GM18951 (cell line): Measurements from ENCODE around the gene TBX6.

Source experiments
- POLR2A ChIP-seq: IDR thresholded peaks from 4 replicates; pipeline ENCODE4 v1.6.1; 2011; ENCODE audit warnings: mild to moderate bottlenecking; ENCODE audit not compliant: insufficient read length, insufficient read depth; ENCODE audit errors: extremely low read depth
- in situ Hi-C: fragments of 300-500 bp; cut with MboI; formaldehyde crosslinking; loops from one replicate; pipeline ENCODE4 v1.12.0; 2022; ENCODE audit warnings: low sequenced_read_pairs, mixed read lengths, inconsistent platforms; ENCODE audit not compliant: unreplicated experiment

The TBX6 gene

DNA sequence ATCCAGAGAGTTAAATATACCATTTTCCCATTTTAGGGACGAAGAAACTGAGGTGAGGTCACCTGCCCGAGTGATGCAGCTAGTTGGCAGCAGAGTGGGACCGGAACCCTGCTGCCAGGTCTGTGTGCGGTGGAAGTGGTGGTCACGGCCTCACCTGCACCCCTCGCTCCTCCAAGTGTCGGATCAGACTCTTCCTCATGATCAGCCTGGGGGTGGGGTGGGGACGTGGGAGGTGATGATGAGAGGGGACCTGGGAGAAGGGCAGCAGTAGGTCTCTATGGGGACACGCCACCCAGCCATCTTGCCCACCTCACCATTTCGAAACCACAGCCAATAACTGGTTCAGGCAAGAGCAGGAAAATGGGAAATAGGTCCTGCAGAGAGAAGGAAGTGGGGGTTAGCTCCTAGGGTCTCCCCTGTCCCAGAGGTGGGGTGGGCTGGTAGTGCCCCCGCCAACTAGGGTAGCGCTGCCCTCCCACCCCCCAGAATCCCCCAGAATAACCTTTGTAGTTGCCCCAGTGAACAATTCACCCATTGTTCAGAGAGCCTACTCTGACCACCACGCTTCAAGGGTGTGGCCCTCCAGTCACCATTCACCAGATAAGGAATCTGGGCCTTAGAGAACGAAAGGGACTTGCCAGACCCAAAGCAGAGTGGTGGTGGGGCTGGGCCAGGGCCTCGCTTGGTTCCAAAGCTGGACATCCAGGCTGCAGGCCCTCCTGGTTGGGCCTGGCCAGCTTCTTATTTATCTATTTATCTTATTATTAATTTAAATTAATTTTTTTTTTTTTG, 16.5 kb upstream of the TBX6 start:
- in situ Hi-C loops: loop anchor here (25.0 kb wide), 1 partner anchor 646 kb away; the partner anchor contains the start of genes BOLA2, SLX1B and SULT1A4

DNA sequence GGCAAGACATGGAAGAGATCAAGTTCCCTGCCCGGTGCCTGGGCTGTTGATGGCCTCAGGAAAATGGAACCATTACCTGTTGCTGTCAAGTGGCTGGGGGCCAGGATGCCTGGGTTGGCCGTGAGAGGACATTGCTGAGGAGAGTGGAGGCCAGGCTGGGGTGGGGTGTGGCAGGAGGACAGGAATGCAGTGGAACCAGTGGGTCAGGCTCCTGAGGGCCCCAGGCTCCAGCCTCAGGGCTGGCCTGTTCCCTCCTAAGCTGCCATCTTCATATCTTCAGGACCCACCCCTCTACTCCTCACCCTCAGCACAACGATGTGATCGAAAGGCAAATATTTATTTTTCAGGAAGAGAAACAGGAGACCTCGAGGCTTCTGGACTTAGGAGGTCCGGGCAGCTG, 12.8 kb upstream of the TBX6 start:
- no peak for TF ChIP-seq POLR2A
- in situ Hi-C loops: loop anchor here (25.0 kb wide), 1 partner anchor 642 kb away; the partner anchor contains the start of genes BOLA2, SLX1B and SULT1A4

More for the DNA sequence above, 16.5 kb upstream of the TBX6 start:
- no peak for TF ChIP-seq POLR2A

DNA sequence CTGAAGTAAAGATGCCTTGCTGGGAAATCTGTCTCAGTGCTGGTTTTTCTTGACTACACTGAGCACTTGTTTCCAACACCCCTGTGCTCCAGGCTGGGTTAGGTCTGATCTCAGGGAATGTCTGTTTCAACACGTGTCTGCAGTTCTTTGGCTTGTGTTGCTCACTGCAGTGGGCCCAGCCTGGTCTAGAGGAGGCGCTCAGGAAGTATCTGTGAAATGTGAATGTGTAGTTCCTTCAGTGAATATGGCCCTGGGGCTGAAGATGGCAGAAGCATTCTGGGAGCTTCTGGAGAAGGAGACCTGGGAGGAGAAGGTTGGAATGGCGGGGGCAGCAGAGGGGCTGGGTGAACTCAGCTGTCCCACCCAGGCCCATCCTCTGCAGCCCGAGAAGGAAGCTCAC, 12.4 kb upstream of the TBX6 start:
- TF ChIP-seq POLR2A: no peak
- in situ Hi-C loops: loop anchor here (25.0 kb wide), 1 partner anchor 642 kb away; the partner anchor contains the start of genes BOLA2, SLX1B and SULT1A4

DNA sequence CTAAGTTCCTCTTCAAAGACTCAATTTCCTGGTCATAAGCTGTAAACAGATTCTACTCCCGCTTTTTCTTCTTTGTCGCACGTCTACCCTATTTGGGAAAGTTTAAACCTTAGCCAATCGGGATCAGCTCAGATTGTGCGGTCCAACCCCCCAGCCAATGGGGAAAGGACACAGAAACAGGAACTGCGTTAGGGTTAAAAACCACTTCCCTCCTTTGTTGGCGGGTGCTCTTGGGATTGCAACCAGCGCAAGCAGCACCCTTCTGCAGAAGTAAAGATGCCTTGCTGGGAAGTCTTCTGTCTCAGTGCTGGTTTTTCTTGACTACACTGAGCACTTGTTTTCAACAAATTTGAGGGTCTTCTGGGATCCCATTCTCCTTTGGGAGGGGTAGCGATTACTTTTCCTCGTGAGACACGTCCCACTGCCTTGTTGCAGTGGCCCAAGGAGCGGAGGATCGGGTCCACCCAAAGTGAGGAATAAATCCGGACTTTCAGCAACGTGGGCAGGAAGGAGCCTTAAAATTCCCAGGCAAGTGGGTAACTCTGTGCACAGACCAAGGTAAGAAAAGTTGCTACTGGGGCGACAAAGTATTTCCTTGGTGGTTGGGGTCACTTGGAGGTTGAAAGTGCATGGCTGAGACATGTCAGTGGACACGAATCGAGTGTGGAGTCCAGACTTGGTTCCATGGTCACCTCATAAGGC, 5.3 kb upstream of the TBX6 start:
- in situ Hi-C loops: no loop called here
- TF ChIP-seq POLR2A: no peak

DNA sequence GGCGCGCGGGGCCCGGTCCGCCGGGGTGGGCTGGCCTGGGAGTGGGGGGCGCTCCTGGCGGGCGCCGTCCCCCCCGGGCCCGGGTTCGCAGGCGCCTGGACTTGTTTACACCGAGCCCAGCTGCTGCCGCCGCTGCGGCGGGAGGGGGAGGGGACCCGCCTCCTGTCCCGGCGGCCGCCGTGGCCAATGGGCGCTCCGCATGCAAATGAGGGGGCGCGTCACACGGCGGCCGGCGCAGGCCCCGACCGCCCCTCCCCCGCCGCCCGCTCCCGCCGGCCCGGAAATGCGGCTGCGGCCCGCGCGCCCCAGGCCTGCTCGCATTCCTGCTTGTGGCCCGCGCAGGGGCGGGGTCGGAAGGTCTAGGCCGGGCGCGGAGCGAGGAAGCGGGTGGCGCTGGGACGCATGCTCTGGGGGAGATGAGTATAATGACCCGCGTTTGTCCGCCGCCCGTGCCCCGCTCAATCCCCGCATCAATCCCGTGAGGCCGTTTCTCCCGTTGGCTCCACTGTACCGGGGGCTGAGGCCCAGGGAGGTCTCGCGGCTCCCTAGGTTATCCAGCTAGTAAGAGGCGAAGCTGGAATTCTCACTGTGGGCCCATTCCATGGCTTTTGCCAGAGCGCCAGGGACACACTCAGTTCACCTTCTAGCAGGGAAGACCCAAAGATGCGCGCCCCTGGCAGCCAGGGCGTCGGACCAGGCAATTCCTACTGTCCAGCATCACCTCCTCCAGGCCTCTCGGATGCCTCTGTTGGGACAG, 4.6 kb upstream of the TBX6 start, which contains the start of gene YPEL3:
Gene YPEL3 (minus strand): TSS at position 109 of the 757 bp plus-strand sequence. CDS start 731 bp downstream, outside the sequence.
- peak; percentile 75 for TF ChIP-seq POLR2A
- in situ Hi-C loops: no loop called here

DNA sequence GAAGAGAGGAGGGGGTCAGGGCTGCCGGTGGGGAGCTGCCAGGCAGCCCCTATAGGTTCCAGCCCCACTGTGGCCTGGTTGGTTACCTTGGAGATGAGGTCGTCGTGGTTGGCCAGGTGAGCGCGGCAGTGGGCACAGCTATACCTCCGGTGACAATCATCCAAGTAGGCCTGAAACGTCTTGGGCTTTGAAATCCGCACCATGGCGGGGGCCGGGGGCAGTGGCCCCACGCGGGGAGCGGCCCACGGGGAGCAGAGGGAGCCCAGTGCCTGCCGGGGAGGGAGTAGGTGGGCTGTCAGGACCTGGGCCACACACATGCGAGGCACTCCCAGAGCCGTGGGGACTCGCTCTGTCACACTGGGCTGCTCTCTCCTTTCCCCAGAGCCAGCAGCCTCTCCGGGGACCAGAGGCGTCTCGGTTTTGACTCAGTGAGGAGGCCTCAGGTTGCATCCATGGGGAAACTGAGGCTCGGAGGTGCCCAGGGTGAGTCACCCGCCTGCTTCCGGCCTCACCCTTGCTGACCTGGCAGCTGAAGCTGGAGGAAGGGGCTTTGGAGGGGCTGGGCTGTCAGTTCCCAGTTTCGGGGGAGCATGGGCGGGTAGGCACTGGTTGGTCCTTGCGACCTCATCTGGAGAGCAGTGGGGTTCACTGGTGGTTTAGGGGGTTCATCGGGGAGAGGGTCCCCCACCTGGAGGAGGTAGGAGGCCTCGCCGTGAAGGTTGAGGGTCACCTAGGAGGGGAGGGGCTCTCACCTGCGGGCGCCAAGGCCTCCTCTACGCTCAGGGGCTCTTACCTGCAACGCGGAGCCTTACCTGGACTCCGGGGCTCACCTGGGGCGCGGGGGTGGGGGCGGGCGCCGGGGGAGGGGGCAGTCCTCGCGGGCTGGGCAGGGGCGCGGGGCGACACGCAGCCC, 3.7 kb upstream of the TBX6 start:
- in situ Hi-C loops: no loop called here
- no peak for TF ChIP-seq POLR2A

DNA sequence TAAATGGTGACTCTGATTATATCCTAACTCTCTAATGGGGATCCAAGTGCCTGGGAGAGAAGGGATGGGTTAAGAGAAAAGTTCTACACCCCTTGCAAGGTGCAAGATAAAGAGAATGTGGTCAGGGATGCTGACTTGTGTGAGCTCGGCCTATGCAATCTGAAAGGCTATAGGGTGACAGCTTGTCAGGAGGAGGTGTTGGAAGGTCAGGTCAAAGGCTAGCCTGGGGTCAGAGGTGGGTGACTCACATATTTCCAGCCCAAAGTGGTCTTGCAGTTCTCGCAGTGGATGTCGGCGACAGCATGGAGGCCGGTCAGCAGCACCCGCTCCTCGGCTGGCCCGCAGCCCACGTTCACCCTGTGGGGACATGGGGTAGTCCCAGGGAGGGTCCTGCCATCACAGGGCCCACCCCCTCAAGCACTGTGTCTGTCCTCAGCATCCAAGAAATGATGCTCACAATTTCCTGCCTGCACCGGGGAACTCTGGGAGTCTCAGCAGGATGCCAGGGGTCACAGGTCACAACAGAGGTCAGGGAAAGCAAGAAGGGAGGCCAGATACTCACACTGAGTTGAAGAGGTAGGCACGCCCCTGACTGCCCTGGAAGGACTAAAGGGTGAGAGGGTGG, 2.9 kb upstream of the TBX6 start:
- in situ Hi-C loops: no loop called here
- TF ChIP-seq POLR2A: no peak

DNA sequence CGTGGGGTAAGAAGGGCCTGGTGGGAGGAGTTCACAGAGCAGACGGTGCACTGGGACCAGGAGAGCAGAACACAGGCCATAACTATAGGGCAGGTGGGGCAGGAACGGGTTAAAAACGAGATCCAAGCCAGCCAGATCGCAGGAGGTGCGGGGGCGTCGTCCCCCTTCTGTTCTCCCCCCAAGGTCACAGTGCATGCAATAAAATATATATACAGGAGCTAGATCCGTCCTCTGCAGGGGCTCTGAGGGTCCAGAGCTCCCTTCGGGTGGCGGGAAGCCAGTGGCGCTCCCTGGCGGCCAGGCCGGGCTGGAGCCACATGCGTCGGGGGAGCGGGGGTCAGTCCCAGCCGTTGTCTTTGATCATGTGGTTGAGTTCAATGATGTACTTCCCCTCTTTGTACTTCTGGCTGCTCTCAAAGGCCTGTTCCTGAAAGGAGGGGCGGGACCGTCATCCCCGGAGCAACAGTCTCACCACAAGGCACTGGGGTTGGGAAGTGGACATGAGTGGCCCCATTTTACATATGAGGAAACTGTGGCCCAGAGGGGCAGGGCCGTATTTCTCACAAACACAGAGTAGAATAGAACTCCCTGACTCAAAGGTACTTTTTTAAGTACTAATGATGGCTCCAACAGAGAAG, 768 bp upstream of the TBX6 start:
- TF ChIP-seq POLR2A: no peak
- in situ Hi-C loops: no loop called here

DNA sequence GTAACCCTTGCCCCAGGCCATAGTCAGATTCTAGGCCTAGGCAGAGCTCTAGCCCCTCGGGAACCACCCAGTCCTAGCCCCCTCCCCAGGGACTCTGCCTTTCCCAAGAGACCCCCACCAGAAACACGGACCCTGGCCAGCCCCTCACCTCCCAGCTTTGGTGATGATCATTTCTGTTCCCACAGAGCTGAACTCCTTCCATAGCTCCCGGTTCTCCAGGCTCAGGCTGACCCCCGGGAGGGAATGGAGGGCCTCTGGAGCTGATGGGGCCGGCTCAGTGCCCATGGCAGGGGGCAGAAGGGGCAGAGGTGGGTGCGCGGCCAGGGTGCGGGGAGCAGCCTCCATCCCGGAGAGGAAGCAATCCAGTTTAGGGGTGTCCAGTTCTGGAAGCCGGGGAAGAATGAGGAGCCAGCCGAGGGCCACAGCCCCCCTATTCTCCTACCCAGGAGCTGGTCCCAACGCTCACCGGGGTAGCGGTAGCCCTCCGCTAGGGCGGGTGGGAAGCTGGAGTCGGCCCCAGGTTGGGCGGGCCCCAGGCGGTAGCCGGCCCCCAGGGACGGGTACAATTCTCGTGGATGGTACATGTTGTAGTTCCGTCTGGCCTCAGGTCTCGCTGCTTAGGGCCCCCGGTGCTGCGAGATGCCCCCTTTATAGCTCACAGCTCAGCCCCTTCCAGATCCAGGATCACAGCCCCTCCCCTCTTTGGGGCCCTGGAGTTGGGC, 953 bp downstream of the TBX6 start:
- no peak for TF ChIP-seq POLR2A
- in situ Hi-C loops: no loop called here

DNA sequence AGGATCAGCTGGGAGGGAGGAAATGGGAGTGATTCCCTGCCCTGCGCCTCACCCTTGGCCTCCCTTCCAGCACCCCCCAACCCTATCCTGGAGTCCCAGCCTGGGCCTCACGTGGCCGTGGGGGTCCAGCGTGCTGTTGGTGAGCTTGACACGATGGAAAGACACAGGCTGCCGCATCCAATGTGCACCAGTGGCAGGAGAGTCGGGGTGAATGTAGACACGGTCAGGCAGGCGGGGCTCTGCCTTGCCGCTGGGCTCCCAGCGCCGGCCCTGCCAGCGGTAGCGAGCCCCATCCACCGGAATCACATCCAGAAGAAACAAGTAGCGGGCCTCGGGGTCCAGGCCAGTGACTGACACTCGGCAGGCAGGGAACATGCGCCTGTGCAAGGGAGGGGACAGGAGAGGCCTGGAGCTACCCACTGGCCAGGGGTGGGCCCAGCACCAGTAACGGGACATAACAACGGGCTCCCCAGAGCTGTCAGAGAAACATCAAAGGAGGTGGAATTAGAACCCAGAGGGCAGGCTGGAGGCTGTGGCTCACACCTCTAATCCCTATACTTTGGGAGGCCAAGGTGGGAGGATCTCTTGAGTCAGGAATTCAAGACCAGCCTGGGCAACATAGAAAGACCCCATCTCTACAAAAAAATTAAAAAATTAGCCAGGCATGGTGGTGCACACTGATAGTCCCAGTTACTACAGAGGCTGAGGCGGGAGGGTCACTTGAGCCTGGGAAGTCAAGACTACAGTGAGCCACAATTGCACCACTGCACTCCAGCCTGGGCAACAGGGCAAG, 2.7 kb downstream of the TBX6 start:
- in situ Hi-C loops: no loop called here
- no peak for TF ChIP-seq POLR2A

DNA sequence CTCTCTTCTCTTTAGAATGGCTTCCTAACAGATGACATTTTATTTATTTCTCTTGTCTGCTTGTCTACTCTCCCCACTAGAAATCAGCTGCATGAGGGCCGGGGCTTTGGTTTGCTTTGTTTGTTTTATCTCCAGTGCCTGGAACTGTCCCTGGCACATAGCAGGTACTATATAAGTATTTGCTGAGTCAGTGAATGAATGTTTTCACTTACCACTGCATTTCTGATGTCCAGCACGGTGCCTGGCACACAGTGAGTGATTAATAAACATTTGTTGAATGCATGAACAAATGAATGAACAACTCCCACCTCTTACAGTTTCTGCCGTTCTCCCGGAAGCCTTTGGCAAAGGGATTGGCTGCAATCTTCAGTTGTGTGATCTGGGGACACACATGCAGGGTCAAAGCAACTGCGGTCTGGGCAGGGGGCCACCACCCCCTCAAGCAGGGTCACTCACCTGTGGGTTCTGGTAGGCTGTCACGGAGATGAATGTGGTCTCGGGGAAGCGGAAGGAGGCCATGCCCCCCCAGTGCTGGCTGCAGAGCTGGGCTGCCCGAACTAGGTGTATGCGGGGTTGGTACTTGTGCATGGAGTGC, 3.4 kb downstream of the TBX6 start:
- in situ Hi-C loops: no loop called here

More for the DNA sequence above, 3.4 kb downstream of the TBX6 start:
- no peak for TF ChIP-seq POLR2A
